Left renal pelvis (tissue), 4 donors: ENCODE results near the gene GALK1. TPM values are rescaled to one million over a fixed set of nuclear protein-coding genes. Genes with fewer than 3 reads are reported as not detected.

Source experiments
- DNase-seq, 4 donors: peaks; one replicate each; pipeline ENCODE4 v3.0.0-alpha.2; 2013; ENCODE audit warnings: low read depth in 4 of 4, low spot score in 3 of 4
- polyA plus RNA-seq, 4 donors: library from polyadenylated mRNA; unstranded; fragments of 120-200 nt; gene quantifications; one replicate each; pipeline ENCODE4 v1.2.1, GENCODE V29; 2013; ENCODE audit not compliant: insufficient read length in 4 of 4

Gene GALK1
- polyA plus RNA-seq, 4 donors = 19.2 to 36.1 (median 24.1) TPM

DNA sequence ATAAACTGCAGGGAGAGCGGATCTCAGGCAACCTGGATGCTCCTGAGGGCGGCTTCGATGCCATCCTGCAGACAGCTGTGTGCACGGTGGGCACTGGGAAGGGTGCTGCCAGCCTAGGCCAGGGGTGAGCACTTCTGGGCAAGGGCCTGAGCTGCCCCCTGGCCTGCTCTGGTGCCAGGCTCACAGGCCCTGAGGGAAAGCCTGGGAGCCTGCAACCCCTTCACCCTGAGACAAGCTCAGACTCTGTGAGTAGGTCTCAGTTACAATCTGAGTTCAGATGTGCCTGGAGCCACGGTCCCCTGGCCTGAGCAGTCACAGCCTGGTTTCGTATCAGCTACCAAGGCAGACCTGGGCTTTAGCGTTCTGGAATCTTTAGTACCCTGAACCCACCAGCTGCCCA, 35.6 kb downstream of the GALK1 start:
- DNase-seq = no peak

DNA sequence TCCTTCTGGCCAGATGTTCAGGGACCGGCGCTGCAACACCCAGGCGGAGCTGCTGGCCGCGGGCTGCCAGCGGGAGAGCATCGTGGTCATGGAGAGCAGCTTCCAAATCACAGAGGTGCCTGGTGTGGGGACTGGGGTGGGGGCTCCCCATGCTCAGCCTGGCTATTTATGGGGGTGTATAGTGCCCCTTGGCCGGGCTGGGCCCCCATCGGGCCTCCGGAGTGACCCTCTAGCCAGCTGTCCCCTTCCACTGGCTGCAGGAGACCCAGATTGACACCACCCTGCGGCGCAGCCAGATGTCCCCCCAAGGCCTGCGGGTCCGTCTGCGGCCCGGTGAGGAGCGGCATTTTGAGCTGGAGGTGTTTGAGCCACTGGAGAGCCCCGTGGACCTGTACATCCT, 37.6 kb downstream of the GALK1 start:
- DNase-seq = no peak

DNA sequence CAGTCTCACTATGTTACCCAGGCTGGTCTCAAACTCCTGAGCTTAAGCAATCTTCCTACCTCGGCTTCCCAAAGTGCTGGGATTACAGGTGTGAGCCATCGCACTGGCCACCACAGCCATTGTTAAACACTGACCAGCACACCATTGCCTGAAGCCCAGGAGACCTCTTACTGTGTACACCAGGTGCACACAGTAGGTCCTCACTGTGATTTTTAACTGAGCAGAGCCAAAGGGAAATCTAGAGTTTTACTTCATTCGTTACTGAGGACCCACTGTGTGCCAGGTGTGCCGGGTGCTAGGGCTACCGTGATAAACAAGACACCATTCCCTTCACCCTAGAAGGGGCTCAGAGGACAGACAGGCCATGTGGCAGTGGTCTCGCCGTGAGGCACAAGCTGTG, 39.5 kb downstream of the GALK1 start:
- no peak for DNase-seq

DNA sequence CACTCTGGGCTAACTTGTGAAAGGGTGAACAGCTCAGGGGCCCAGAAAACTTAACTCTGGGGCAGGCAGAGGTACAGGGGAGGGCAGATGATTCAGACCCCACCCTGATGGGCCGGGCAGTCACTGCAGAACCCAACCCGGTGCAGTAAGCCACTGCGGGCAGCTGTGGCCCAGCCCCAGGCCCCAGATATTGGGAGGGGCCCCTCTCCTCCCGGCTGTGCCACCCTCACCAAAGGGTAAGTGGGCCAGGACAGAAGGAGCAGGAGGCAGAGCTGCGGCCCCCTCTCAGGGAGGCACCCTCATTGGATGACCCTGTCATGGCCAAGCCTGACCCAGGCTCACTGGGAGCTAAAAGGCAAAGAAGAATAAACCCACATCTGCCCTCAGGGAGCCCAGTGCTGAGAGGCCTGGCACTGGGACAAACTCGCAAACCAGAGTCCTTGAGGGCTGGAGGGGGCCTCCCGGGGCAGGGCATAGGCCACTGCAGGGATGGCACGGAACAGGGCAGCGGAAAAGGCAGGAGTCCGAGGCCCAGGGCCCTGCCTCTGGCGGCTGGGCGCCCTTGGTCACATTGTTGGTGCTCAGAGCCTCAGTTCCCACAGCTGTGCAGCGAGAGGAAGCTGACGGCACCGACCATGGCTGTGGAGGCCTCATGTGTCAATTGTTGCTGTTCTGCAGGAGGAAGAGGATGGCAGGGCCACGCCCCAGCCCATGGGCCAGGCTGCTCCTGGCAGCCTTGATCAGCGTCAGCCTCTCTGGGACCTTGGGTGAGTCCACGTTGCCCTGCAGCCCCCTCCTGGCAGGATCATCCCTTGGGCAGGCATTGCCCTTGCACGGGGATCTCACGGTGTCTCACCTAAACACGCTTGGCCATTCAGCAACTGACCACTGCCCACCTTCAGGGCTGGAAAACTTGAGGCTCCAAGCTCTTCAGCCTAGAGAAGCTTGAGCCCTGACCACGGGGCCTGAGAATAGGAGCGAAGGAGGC, 40.7 kb downstream of the GALK1 start:
- DNase-seq = no peak

DNA sequence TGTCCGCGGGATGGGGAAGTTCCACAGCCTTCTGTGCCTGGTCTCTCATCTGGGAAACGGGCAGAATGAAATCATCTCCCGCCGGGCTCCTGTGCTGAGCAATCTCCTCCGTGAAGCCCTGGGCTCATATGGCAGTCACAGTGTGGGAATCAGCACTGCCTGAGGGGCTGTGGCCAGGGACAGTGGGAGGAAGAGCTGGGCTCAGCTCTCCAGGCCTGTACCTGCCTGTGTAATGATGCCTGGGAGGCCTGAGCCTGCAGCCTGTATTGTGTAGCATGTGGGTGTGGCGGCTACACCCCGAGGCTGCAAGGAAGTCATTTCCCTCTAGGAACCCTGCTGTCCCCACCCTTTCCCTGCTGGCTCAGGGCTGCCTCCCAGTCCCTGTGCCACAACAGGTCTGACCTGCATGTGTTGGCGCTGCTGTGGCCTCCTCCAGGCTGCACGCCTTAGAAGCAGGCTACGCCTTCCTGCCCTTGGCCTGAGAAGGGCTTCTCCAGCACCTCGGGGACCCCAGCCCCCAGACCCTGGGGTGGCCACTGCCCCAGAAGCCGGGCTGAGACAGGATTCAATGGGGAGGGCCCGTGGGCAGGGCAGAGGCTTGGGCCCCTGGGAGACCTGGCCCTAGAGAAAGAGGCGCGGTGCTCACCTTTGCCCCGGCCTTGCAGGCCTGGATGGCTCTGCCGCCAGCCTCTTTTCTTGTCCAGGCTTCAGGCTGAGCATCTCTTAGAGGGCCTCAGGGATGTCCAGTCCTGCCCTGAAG, 41.6 kb downstream of the GALK1 start:
- DNase-seq = no peak

DNA sequence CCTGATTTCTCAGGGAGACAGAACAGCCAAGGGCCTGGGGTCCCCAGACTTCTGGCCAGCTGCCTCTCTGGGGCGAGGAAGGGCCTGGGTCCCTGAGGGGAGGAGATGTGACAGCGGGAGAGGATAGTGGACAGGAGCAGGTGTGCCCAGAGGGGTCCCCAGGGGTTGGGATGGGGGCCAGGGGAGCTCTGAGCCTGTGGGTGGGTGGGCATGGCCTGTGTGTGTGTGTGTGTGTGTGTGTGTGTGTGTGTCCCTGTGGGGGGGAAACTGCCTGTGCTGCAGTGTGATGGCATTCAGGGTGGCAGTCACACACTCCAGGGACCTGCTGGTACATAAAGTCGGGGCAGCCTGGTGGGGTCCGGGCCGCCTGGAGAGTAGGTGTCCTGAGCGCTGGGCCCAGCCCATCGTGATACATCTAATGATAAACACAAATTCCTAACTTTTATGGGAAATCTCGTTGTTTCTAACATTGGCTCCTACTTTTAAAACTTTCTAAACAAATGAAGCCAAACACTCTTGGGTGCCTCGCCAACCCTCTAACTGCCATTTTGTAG, 42.4 kb downstream of the GALK1 start:
- no peak for DNase-seq

DNA sequence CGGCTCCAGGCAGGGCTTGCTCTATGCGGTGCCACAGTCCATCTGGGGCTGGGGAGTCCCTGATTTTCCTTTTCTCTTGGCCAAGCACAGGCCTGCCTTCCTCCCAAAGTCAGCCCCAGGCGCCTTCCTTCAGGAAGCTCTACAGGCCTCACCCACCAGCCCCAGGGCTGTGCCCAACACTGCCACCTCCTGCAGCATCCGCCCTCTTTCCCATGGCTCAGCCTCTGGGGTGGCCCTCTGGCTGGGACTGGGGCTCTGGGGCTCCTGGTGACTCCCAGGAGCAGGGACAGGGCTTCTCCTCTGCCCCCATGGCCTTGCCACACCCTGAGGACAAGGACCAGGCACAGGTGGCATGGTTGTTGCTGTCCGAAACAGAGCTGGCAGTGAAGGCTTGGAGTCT, 42.9 kb downstream of the GALK1 start:
- no peak for DNase-seq

DNA sequence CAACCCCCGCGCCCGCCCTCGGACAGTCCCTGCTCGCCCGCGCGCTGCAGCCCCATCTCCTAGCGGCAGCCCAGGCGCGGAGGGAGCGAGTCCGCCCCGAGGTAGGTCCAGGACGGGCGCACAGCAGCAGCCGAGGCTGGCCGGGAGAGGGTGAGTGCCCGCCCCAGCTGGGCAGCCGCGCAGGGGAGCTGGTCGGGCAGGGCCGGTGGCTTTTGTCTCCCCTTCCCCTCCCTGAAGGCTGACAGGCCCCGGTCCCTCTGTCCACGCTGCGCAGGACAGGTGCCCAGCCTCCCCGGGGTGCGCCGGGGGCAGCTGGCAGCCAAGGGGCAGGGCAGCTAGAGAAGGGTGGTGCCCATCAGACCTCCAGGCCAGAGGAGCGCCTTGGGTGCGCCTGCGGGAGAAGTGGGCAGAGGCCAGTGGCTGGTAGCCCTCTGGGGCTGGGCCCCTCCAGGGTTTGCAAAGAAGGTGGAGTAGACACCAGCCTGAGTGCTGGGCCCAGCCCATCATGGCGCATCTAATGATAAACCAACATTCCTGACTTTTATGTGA, 43.5 kb downstream of the GALK1 start:
- no peak for DNase-seq

DNA sequence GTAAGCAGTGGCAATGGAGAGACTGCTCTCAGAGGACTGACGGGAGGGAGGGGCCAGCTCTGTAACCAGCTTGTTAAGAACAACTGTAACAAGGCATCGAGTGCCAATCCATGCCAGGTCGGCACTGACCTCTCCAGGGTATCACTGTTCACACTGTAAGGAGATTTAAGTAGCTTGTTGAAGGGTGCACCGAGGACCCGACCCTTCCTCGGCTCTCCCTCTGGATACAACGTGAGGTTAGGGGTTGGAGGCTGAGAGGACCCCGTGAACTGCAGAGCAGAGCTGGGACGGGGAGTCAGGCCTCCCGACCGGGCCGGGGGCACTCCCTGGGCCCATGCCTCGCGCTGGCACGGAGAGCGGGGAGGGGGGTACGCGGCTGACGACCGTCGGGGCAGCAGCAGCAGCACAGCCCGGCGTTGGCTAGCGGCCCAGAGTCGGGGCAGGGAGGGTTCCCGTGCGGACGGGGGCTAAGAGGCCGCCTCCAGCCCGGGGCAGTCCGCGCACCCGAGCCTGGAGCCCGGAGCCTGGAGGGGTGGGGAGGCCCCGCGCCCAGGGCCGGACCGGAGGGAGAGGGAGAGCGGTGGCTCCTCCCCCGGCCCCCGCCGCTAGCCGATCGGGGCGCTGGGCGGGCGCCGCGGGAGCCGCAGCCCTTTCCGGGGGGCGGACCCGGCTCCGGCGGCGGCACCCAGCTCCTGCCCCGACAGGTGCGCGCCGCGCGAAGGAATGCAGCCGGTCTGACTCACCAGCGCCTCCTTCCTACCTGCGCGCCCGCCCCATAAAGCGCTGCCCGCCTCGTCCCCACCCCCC, 44.1 kb downstream of the GALK1 start, which contains the start of gene ITGB4:
Gene ITGB4 (plus strand): TSS at position 804 of the 807 bp plus-strand sequence. CDS start 3,245 bp downstream, outside the sequence.
- DNase-seq = peak; percentile 22 to 31 (median 28)

DNA sequence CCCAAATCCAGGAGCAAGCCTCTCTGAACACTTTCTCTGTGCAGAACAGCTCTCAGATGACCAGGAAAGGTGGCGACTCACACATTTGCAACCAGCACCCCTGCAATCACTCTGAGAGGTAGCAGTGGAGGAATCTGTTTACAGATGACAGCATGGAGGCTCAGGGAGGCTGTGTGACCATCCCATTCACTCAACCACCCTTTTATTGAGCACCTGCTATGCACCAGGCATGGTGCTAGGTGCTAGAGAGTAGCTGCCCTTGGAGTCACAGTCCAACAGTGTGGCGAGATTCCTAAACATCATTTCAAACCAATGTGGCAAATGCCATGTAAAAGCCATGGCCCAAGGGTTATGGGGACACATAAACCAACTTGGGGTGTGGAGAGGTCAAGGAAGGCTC, 45.3 kb downstream of the GALK1 start:
- no peak for DNase-seq

DNA sequence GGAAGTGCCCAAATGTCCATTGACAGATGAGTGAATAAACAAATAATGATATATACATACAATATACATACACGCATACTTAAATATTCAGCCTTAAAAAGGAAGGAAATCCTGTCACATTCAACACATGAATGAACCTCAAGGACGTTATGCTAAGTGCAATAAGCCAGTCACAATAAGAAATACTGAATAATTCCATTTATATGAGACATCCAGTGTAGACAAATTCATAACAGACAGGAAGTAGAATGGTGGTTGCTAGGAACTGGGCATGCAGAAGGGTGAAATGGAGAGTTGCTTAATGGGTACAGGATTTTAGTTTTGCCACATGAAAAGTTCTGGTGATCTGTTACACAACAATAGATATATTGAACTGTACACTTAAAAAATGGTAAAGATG, 52.5 kb downstream of the GALK1 start:
- no peak for DNase-seq

Other genes with a start within 250 kb of the GALK1 start
- 10 to 100 TPM; 22.5 to 34.6 (median 30.5) TPM for gene CASKIN2, start 249.7 kb downstream of the GALK1 start, polyA plus RNA-seq
- gene TSEN54, start 248.7 kb downstream of the GALK1 start, polyA plus RNA-seq = 10 to 100 TPM; 20.8 to 71.0 (median 45.0) TPM
- 100 to 1,000 TPM in 1 of 4 donors, 10 to 100 TPM in 2, 1 to 10 TPM in 1; 5.3 to 103 (median 49.8) TPM for gene LLGL2, start 239.5 kb downstream of the GALK1 start, polyA plus RNA-seq
- gene MYO15B, start 177.4 kb downstream of the GALK1 start, polyA plus RNA-seq = 100 to 1,000 TPM in 3 of 4 donors, 10 to 100 TPM in 1; 89.0 to 224 (median 182) TPM
- gene SMIM5, start 131.8 kb downstream of the GALK1 start, polyA plus RNA-seq = 10 to 100 TPM in 1 of 4 donors, 1 to 10 TPM in 3; 1.7 to 10.3 (median 6.4) TPM
- gene RECQL5, start 98.0 kb downstream of the GALK1 start, polyA plus RNA-seq = 10 to 100 TPM; 23.0 to 62.8 (median 36.7) TPM
- gene SAP30BP, start 97.9 kb downstream of the GALK1 start, polyA plus RNA-seq = 100 to 1,000 TPM in 1 of 4 donors, 10 to 100 TPM in 3; 93.6 to 103 (median 96.9) TPM
- gene ITGB4, start 43.7 kb downstream of the GALK1 start, polyA plus RNA-seq = 10 to 100 TPM in 3 of 4 donors, 1 to 10 TPM in 1; 9.0 to 15.4 (median 12.4) TPM
- gene UNK, start 19.6 kb upstream of the GALK1 start, polyA plus RNA-seq = 10 to 100 TPM; 34.5 to 49.7 (median 36.4) TPM
- gene UNC13D, start 79.2 kb upstream of the GALK1 start, polyA plus RNA-seq = 1 to 10 TPM; 4.8 to 9.8 (median 7.0) TPM
- 10 to 100 TPM; 56.4 to 93.5 (median 79.6) TPM for gene WBP2, start 90.1 kb upstream of the GALK1 start, polyA plus RNA-seq
- 10 to 100 TPM in 1 of 4 donors, 1 to 10 TPM in 3; 6.1 to 18.1 (median 6.7) TPM for gene TRIM47, start 113.4 kb upstream of the GALK1 start, polyA plus RNA-seq
- gene TRIM65, start 131.8 kb upstream of the GALK1 start, polyA plus RNA-seq = 10 to 100 TPM; 11.0 to 16.9 (median 13.2) TPM
- 100 to 1,000 TPM in 1 of 4 donors, 10 to 100 TPM in 3; 61.8 to 122 (median 76.3) TPM for gene MRPL38, start 139.7 kb upstream of the GALK1 start, polyA plus RNA-seq
- gene FBF1, start 175.8 kb upstream of the GALK1 start, polyA plus RNA-seq = 10 to 100 TPM in 1 of 4 donors, 1 to 10 TPM in 3; 7.5 to 15.1 (median 8.2) TPM
- gene ACOX1, start 214.0 kb upstream of the GALK1 start, polyA plus RNA-seq = 10 to 100 TPM; 20.3 to 40.0 (median 33.3) TPM
- gene TEN1, start 214.0 kb upstream of the GALK1 start, polyA plus RNA-seq = 10 to 100 TPM; 19.8 to 32.3 (median 22.9) TPM
- gene CDK3, start 235.7 kb upstream of the GALK1 start, polyA plus RNA-seq = 10 to 100 TPM; 12.5 to 28.5 (median 15.4) TPM